ENCODE data around the gene PRKG1.

Gene PRKG1

DNA sequence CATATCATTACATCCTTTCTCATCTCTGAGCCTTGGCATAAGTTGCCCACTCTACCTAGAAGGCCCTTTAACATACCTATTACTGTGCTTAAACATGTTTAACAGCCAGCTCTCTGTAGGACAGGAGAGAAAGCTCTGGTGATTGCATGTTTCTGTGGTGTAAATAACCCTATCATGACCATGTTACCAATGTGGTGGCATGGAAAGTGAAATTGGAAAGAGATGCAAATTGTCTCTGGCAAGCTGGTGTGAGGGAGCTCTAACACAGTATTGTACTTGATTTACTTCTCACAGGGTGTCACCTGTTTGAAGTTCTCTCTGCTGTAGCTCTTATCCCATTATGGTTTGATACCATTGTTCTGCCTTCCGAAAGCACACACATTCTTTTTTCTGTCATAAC is 1008.0 kb downstream of the PRKG1 start:
- no peak for DNase-seq (ENCODE audit: low read depth in 2 of 3, low spot score in 1 of 3)

DNA sequence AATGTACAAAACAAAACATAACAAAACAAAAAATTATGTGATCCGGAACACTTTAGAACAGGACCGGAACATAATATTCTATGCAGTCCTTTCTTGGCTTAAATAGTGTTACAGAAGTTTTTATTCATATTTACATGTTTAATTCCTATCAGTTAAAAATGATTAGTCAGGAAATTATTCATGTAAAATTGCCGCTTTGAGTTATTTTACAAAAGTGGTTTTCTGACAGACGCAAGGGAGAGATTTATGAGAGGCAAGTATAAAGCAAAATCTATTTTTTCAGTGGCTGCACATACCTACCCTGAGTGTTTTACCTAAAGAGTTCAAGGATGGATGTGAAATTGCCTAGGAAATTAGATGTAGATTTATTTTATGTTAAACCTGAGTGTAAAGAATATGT is 1009.1 kb downstream of the PRKG1 start:
- no peak for DNase-seq (ENCODE audit: low read depth in 2 of 3, low spot score in 1 of 3)

GRCh38 chr10:52092390-52092789 is 1018.1 kb downstream of the PRKG1 start:
- no peak for DNase-seq (ENCODE audit: low read depth in 2 of 3, low spot score in 1 of 3)

- no peak for DNase-seq (ENCODE audit: low read depth in 2 of 3, low spot score in 1 of 3)
These were observed 1023.8 kb downstream of the PRKG1 start for GRCh38 chr10:52098130-52098529.

DNA sequence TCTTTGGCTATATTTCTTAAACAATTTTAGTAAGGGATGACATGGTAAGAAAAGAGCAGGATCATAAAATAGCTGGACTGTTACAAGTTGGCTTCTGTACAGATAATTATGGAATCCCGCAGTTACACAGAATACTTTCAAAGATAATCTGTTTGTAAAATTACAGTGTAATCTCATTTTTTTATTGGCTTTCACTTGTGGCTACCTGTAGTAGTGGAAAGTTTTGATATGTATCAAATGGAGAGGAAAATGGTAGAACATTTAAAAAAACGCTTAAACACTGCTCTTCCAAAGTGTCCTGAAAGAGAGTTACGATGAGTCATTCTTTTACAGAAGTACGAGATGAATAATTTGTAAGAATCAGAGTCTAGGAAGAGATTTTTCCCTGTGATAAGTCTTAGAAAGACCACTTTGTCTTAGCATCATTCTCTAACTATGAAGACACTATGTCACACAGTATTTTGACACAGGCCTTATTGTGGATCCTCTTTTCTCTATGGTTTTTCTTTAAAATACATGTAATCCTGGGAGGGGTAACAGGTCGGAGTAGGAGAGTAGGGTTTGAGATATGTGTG is 1024.8 kb downstream of the PRKG1 start:
- DNase-seq (ENCODE audit: low read depth in 2 of 3, low spot score in 1 of 3): no peak

- DNase-seq (ENCODE audit: low read depth in 2 of 3, low spot score in 1 of 3): no peak
These were observed 1025.8 kb downstream of the PRKG1 start for GRCh38 chr10:52100011-52100547.

- no peak for DNase-seq (ENCODE audit: low read depth in 2 of 3, low spot score in 1 of 3)
These were observed 1031.0 kb downstream of the PRKG1 start for GRCh38 chr10:52105301-52105700.

DNA sequence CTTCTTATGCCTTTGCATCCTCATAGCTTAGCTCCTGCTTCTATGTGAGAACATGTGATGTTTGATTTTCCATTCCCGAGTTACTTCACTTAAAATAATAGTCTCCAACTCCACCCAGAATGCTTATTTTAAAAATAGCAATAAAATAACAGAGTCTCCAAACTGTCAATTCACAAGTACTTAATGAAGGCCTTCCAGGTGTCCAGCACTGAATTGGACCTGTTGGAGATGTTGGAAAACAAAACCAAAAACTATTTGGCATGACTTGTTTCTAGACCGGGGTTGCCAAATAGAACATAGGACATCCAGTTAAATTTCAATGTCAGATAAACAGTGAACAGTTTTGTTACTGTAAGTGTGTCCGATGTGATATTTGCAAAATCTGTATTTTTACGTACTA is 1031.7 kb downstream of the PRKG1 start:
- no peak for DNase-seq (ENCODE audit: low read depth in 2 of 3, low spot score in 1 of 3)

GRCh38 chr10:52106899-52107298 is 1032.6 kb downstream of the PRKG1 start:
- no peak for DNase-seq (ENCODE audit: low read depth in 2 of 3, low spot score in 1 of 3)

- no peak for DNase-seq (ENCODE audit: low read depth in 2 of 3, low spot score in 1 of 3)
These were observed 1033.9 kb downstream of the PRKG1 start for GRCh38 chr10:52108236-52108635.

GRCh38 chr10:52110576-52110975 is 1036.3 kb downstream of the PRKG1 start:
- DNase-seq (ENCODE audit: low read depth in 2 of 3, low spot score in 1 of 3): no peak

- no peak for DNase-seq (ENCODE audit: low read depth in 2 of 3, low spot score in 1 of 3)
These were observed 1037.0 kb downstream of the PRKG1 start for GRCh38 chr10:52111101-52111891.

DNA sequence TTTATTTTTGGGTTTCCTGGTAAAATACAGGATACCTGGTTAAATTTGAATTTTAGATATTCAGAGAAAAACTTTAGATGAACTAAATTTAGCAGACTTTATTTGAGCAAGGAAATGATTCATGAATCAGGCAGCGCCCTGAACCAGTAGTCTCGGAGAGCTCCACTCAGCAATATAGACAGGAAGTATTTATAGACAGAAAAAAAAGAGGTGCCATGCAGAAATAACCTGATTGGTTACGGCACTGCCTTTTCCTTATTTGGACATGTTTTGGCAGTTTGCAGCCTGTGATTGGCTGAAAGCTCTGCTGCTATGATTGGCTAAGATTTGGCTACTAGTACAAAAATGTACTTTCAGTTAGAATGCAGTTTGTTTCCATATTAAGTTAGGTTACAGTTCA is 1041.5 kb downstream of the PRKG1 start:
- DNase-seq (ENCODE audit: low read depth in 2 of 3, low spot score in 1 of 3): no peak

GRCh38 chr10:52119507-52119906 is 1045.2 kb downstream of the PRKG1 start:
- DNase-seq (ENCODE audit: low read depth in 2 of 3, low spot score in 1 of 3): no peak

DNA sequence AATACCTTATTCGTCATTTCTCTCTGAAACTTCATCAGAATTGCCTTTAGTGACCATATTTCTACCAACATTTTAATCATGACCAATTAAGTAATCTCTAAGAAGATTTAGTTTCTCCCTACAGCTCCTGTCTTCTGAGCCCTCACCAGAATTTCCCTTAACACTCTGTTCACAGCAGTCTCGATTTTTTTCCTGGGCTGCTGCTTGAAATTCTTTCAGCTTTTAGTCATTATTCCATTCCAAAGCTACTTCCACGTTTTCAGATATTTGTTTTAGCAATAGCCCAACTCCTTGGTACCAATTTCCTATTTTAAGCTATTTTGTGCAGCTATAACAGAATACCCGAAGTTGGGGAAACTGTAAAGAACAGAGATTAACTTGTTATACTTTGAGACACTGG is 1047.4 kb downstream of the PRKG1 start:
- DNase-seq (ENCODE audit: low read depth in 2 of 3, low spot score in 1 of 3): no peak

DNA sequence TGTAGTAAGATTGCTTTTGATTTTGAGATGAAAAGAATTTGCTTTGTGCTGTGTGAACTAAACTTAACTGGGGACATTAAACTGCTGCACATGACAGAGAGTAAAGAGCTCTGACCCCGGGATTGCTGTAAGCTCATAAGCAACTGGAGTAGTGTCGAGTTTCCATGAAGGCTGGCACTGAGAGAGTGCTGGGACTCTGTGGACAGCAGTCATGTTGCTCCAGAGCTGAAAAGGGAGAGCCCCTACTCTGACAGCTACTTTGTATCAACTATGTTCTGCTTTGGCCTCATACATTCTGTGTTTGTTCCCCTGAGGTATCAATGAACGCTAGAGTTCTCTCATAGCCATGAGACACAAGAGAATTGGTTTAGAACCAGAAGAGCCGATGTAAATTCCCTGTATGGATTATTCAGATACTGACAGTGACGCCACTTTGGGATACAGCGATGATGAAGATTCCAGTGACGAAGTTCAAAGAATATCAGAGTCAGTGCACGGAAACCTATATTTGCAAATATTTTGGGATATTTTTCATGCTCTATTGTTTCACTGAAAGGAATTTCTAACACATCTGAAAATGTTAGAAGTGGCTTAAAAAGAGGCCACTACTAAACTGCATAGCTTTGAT is 1053.9 kb downstream of the PRKG1 start:
- DNase-seq (ENCODE audit: low read depth in 2 of 3, low spot score in 1 of 3): no peak

GRCh38 chr10:52129410-52130178 is 1055.3 kb downstream of the PRKG1 start:
- no peak for DNase-seq (ENCODE audit: low read depth in 2 of 3, low spot score in 1 of 3)

- DNase-seq (ENCODE audit: low read depth in 2 of 3, low spot score in 1 of 3): no peak
These were observed 1060.8 kb downstream of the PRKG1 start for GRCh38 chr10:52135101-52135500.

GRCh38 chr10:52136921-52137320 is 1062.6 kb downstream of the PRKG1 start:
- DNase-seq (ENCODE audit: low read depth in 2 of 3, low spot score in 1 of 3): no peak

DNA sequence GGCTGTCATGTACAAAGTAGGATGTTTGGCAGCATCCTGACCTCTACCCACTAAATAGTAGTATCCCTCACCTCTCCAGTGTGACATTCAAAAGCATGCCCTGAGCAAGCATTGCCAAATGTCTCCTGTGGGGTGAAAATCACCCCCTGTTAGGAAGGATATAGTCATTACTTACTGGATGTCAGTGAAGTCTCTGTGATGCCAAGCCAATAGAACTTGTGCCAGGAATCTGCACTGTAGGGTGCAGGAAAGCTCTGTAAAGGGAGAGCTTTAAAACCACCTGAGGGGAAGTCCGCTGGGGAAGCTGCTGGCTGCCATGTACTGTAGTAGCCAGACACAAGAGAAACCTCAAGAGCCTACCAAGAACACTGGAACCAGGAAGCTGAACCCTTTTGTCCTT is 1069.1 kb downstream of the PRKG1 start:
- no peak for DNase-seq (ENCODE audit: low read depth in 2 of 3, low spot score in 1 of 3)

DNA sequence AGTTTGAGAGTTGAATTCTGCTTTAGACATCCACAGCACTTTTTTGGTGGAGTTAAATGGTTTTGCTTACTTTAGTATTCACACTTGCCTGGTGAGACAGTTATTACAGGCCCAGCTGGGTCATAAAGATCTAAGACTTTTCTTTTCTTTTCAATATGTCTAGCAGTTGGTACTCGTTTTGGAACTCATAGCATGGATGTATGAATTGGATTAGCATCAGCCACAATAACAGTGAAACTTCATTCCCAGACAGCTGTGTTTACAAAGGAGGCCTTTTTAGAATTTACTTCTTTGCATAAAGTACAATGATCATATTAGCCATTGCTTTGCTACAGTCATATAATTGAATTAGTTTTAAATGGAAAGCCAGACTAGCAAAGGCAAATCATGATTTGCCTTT is 1071.3 kb downstream of the PRKG1 start:
- no peak for DNase-seq (ENCODE audit: low read depth in 2 of 3, low spot score in 1 of 3)

- DNase-seq (ENCODE audit: low read depth in 2 of 3, low spot score in 1 of 3): no peak
These were observed 1072.5 kb downstream of the PRKG1 start for GRCh38 chr10:52146766-52147165.

Data from stimulated activated CD4-positive, alpha-beta T cell treated with anti-CD3 and anti-CD28 coated beads, Interleukin-12 subunit alpha, Interleukin-12 subunit beta, amount 100 ng/mL, for 48 hours (primary cell).